ENCODE results near the gene AFF2.

DNA sequence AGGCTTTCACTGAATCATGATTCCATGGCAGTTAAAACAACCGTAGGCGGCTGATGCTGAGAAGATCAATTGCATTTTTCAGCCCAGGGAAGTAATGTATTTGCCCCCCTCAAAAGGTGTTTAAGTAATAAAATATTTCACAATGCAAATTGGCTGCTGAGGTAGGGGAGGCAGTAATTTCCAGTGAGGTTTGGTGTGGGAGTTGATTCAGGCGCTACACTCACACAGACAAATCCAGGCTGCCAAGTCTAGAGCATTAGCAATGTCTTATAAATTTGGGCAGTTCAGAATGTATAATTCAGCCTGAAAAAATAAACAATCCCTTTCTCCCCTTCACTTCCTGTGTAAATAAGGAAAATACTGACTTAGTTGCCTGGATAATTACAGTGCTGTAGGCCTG lies 543.0 kb downstream of the AFF2 start:
- no peak for TF ChIP-seq EP300 (IDR thresholded peaks at IDR 0.05)
- TF ChIP-seq, protein P1, sequence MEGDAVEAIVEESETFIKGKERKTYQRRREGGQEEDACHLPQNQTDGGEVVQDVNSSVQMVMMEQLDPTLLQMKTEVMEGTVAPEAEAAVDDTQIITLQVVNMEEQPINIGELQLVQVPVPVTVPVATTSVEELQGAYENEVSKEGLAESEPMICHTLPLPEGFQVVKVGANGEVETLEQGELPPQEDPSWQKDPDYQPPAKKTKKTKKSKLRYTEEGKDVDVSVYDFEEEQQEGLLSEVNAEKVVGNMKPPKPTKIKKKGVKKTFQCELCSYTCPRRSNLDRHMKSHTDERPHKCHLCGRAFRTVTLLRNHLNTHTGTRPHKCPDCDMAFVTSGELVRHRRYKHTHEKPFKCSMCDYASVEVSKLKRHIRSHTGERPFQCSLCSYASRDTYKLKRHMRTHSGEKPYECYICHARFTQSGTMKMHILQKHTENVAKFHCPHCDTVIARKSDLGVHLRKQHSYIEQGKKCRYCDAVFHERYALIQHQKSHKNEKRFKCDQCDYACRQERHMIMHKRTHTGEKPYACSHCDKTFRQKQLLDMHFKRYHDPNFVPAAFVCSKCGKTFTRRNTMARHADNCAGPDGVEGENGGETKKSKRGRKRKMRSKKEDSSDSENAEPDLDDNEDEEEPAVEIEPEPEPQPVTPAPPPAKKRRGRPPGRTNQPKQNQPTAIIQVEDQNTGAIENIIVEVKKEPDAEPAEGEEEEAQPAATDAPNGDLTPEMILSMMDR (IDR thresholded peaks at IDR 0.05) = no peak
- TF ChIP-seq POLR2AphosphoS5 (IDR thresholded peaks at IDR 0.05) = no peak
- TF ChIP-seq POLR2A (IDR thresholded peaks at IDR 0.05) = no peak

Measured in upper lobe of left lung (tissue), 4 donors.